ENCODE data around the gene HTT. TPM values are rescaled to one million over a fixed set of nuclear protein-coding genes. Genes with fewer than 3 reads are reported as not detected.
A peak's percentile ranks its signal among the peaks of the same experiment; 100 is the strongest.

Gene HTT
- total RNA-seq, 2 donors from 2014 or later: 23.2 to 25.2 TPM

DNA sequence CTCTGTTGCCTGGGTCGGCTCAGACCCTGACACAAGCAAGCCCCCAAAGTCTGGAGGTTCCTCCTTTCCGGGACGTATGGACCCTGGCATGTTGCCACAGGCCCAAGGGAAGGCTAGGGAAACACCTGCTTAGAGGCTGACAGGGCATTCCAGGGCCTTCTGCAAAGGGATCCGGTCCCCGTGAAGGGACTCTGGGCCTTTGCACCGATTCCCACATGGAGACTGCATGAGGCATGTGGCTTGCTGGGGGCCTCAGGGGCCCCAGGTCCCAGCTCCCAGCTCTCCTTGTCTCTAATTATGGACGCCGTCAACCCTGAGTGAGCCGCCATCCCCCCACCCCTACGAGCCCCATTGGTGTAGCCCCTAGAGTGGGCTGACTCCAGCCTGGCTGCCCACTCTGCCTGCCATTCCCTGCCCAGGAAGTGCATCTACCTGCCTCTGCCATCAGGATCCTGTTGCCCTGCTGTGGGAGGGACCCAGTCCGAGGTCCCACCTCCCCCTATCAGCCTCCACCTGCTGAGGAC is 214.2 kb downstream of the HTT start:
- ATAC-seq (no peak), DNase-seq (no peak)
- intact Hi-C loops (cut with DNase I): no loop called here

GRCh38 chr4:3290476-3290875 is 216.0 kb downstream of the HTT start:
- ATAC-seq (no peak), DNase-seq (no peak)
- intact Hi-C loops (cut with DNase I): no loop called here

DNA sequence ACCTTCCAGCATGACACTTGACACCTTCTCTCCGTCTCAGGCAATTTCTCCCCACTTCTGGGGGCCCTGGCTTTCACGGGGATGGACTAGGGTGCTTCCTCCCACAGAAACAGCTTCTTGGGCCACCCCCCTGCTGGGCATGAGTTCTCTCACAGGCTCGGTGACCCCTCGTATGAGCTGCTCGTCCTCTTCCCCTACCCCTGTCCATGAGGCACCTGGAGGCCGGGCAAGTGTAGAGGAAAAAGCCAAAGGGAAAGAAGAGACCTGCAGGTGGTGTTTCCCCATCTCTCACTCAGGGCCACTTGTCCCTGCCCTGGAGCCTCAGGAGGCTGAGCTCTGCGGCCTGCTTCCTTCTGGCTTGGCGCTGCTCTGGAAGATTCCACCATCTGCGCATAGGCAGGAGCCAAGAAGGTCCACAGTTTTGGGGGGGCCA is 216.4 kb downstream of the HTT start:
- DNase-seq (no peak), ATAC-seq (no peak)
- intact Hi-C loops (cut with DNase I): no loop called here

DNA sequence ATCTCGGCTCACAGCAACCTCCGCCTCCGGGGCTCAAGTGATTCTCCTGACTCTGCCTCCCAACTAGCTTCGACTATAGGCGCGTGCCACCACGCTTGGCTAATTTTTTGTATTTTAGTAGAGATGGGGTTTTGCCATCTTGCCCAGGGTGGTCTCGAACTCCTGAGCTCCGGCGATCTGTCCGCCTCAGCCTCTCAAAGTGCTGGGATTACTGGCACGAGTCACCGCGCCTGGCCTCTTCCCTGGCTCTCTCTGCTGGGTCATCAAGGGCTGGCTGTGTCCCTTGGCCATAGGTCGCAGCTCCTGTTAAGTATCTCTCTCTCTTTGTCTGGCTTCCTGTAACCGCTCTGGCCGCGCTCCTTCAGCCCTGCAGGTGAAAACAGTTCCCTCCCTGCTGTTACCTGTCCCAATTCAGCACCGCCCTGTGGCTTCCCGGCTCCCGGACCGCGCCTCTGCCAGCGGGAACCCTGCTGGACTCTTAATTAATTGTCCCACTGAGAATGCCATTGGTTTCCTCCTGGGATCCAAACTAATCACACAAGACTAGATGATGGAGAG is 217.0 kb downstream of the HTT start:
- intact Hi-C loops (cut with DNase I): no loop called here
- DNase-seq (no peak), ATAC-seq (no peak)

DNA sequence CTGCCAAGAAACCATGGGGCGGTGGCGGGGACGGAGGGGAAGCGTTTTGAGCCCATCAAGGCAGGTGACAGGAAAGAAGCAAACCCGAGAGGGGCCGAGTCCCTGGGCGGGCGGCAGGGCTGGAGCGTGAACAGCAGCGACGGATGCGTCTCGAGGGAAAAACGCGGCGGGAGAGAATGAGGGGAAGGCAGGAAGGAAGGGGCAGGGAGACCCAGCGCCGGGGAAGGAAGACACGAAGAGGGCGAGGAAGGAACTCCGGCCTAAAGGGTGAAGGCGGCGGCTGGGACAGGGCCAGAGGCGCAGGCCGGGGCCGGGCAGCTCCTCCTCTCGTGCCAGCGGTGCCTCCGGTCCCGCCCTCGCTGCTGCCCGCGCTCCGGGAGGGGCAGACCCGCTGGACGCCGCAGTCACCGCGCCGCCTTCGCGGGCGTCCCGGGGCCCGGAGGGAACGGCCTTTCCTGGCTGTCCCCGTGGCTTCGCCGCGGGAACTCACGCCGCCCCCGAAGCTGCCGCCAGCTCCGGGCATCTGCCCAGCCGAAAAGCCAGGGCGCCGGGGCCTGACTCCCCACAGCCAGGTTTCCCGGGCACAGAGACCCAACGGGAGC is 217.6 kb downstream of the HTT start:
- DNase-seq (peak; percentile 75), ATAC-seq (peak; percentile 73 to 85)
- intact Hi-C loops (cut with DNase I): no loop called here

DNA sequence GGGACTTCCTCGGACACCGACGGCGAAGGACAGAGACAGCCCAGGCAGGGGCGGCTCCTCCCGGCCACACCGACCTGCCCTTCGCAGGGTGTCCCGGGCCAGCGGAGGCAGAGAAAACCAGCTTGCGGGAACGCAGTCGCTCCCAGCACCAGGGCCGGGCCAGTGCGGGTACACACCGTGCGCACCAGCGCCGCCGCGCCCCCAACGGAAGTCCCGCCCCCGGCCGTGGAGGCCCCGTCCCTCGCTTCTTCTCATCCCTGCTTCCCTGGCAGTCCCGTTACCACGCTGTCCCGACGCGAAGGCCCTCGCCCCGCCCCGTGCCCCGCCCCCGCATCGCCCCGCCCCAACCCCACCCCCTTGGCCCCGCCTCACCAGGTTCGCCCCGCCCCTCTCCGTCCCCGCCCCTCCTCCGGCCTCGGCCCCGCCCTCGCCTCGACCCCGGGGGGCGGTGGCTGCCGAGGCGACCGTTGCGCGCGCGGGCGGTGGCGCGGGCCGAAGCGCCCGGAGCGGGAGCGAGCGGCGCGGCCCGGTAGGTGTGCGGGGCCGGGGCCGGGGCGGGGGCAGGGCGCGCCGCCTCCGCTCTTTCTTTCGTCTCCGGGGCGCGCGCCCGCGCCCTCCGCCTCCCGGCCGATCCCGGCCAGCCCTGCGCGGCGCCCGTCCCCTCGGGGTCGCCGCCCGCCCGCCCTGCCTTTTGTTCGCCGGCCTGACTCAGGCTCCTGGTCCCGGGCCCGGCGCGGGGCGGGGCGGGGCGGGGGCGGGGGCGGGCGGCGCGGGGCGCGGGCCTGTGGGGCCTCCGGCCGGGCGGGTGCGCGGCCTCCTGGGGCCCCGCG is 218.3 kb downstream of the HTT start, which contains the start of gene RGS12:
Gene RGS12, plus strand, starts transcription at position 451 of the 830 bp plus-strand sequence. CDS start 23,150 bp downstream, outside the sequence.
- ATAC-seq (peak; percentile 96 to 97), DNase-seq (peak; percentile 96)
- intact Hi-C loops (cut with DNase I): no loop called here

Other genes starting within 250 kb of the HTT start
- 100 to 1,000 TPM; 200 to 209 TPM for gene ADD1, start 230.8 kb upstream of the HTT start, total RNA-seq
- gene NOP14, start 111.3 kb upstream of the HTT start, total RNA-seq: 10 to 100 TPM; 14.4 to 22.9 TPM
- gene GRK4, start 111.1 kb upstream of the HTT start, total RNA-seq: 10 to 100 TPM in 1 of 2 donors, 1 to 10 TPM in 1; 8.5 to 11.5 TPM
- gene HTT-AS, start 143 bp upstream of the HTT start, total RNA-seq: not detected
- under 1 TPM; 0.41 to 0.42 TPM for gene MSANTD1, start 174.5 kb downstream of the HTT start, total RNA-seq
- gene RGS12, start 218.3 kb downstream of the HTT start, total RNA-seq: 10 to 100 TPM; 13.3 to 16.6 TPM